ENCODE data around the gene ZNF337.

DNA sequence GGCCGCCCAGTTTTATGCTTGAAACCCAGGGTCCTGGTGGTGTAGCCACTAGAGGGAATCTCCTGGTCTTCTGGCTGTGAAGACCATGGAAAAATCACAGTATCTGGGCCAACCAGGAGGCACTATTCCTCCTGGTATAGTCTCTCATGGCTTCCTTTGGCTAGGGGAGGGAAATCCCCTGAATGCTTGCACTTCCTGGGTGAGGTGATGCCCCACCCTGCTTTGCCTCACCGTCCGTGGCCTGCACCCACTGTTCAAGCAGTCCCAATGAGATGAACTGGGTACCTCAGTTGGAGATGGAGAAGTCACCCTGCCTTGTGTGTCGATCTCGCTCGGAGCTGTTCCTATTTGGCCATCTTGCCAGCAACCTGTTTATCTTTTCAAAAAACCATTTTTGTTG, 10.1 kb upstream of the ZNF337 start:
- TF ChIP-seq EZH2 (IDR thresholded peaks at IDR 0.05) = no peak
- TF ChIP-seq POLR2AphosphoS5 (IDR thresholded peaks at IDR 0.05; ENCODE audit: borderline replicate concordance, low read depth, low read length) = no peak

Data from SK-N-MC (cell line).